IMR-90 (cell line): ENCODE measurements around the gene SBK2.

ENCODE experiments used
- CEBPB ChIP-seq: IDR thresholded peaks from 2 replicates; pipeline ENCODE4 v1.6.1; 2012; ENCODE audit warnings: low read depth, low read length, improper control_type of control experiment
- CHD1 ChIP-seq: IDR thresholded peaks from 2 replicates; pipeline ENCODE4 v1.6.1; 2012; ENCODE audit warnings: low read depth, low read length, improper control_type of control experiment
- CTCF ChIP-seq: conservative IDR thresholded peaks from 2 replicates; pipeline ENCODE4 v1.5.1; 2012; ENCODE audit warnings: mild to moderate bottlenecking, low read depth, low read length, improper control_type of control experiment
- ELK1 ChIP-seq: fragments of 150-350 bp; IDR thresholded peaks from 2 replicates; pipeline ENCODE4 v1.6.1; 2016; ENCODE audit warnings: low read depth, mild to moderate bottlenecking, low read length, moderate library complexity, borderline replicate concordance
- FOS ChIP-seq: fragments of 150-350 bp; IDR thresholded peaks from 2 replicates; pipeline ENCODE4 v1.6.1; 2016; ENCODE audit warnings: low read depth, low read length
- MAFK ChIP-seq: IDR thresholded peaks from 2 replicates; pipeline ENCODE4 v1.6.1; 2012; ENCODE audit warnings: low read depth, low read length, improper control_type of control experiment
- MXI1 ChIP-seq: IDR thresholded peaks from 2 replicates; pipeline ENCODE4 v1.6.1; 2012; ENCODE audit warnings: low read depth, mild to moderate bottlenecking, low read length, moderate library complexity, borderline replicate concordance
- POLR2A ChIP-seq: IDR thresholded peaks from 2 replicates; pipeline ENCODE4 v1.6.1; 2012; ENCODE audit warnings: mild to moderate bottlenecking, low read depth, low read length
- RAD21 ChIP-seq: IDR thresholded peaks from 2 replicates; pipeline ENCODE4 v1.6.1; 2012; ENCODE audit warnings: low read length, improper control_type of control experiment
- RCOR1 ChIP-seq: IDR thresholded peaks from 2 replicates; pipeline ENCODE4 v1.6.1; 2012; ENCODE audit warnings: mild to moderate bottlenecking, low read length, improper control_type of control experiment; ENCODE audit not compliant: insufficient replicate concordance
- RFX5 ChIP-seq: IDR thresholded peaks from 2 replicates; pipeline ENCODE4 v1.8.0; 2012; ENCODE audit warnings: low read depth, mild to moderate bottlenecking, low read length, moderate library complexity
- SMC3 ChIP-seq: fragments of 150-350 bp; IDR thresholded peaks from 2 replicates; pipeline ENCODE4 v1.6.1; 2016; ENCODE audit warnings: low read depth, mild to moderate bottlenecking, antibody characterized with exemption, low read length, moderate library complexity

GRCh38 chr19:55536951-55537740 is at the start of gene SBK2:
- TF ChIP-seq CTCF, result peak; percentile 32; the same call in 1 of the 2 replicates
- peak; percentile 17; the same call in 1 of the 2 replicates for TF ChIP-seq RAD21
- TF ChIP-seq CEBPB, result no peak
- TF ChIP-seq POLR2A, result no peak
- no peak for TF ChIP-seq SMC3
- TF ChIP-seq FOS, result no peak
- TF ChIP-seq ELK1, result no peak
- TF ChIP-seq CHD1, result no peak
- TF ChIP-seq MAFK, result no peak
- peak; percentile 37; the same call in 1 of the 2 replicates for TF ChIP-seq RFX5
- no peak for TF ChIP-seq RCOR1
- TF ChIP-seq MXI1, result no peak
